GM18507 (cell line): Measurements from ENCODE around the gene EPHA10.
A peak's percentile ranks its signal among the peaks of the same experiment; 100 is the strongest.
"Not testable (repeated sequence)": the region's sequence is repeated elsewhere in the genome, so short reads cannot be mapped to it uniquely, and the experiment has no call there.

Experiments used
- DNase-seq: peaks from one replicate; pipeline ENCODE4 v3.0.0; 2011; ENCODE audit warnings: low read depth; ENCODE audit not compliant: insufficient read length; ENCODE audit errors: extremely low spot score
- FAIRE-seq: peaks from 2 replicates; lab custom pipeline; 2011; peaks lifted over from hg19 to GRCh38; lab: Jason Lieb, UNC

The EPHA10 gene

GRCh38 chr1:37685722-37686121 is 79.2 kb downstream of the EPHA10 start:
- no peak for FAIRE-seq

GRCh38 chr1:37684182-37684581 is 80.7 kb downstream of the EPHA10 start:
- DNase-seq, FAIRE-seq: not testable (repeated sequence)

More at GRCh38 chr1:37685722-37686121, 79.2 kb downstream of the EPHA10 start:
- no peak for DNase-seq

- FAIRE-seq (peak; percentile 88), DNase-seq (peak; percentile 46)
Observed at GRCh38 chr1:37682334-37682987, 82.5 kb downstream of the EPHA10 start.

- no peak for DNase-seq
- no peak for FAIRE-seq
Observed at GRCh38 chr1:37680933-37681332, 84.0 kb downstream of the EPHA10 start.

- DNase-seq = no peak
- FAIRE-seq = no peak
Observed at GRCh38 chr1:37677808-37678207, 87.1 kb downstream of the EPHA10 start.

GRCh38 chr1:37677143-37677439 is 87.8 kb downstream of the EPHA10 start:
- DNase-seq = no peak
- no peak for FAIRE-seq

GRCh38 chr1:37676281-37677142 is 88.4 kb downstream of the EPHA10 start:
- FAIRE-seq (peak; percentile 86), DNase-seq (no peak)

- FAIRE-seq (no peak), DNase-seq (no peak)
Observed at GRCh38 chr1:37673920-37674319, 91.0 kb downstream of the EPHA10 start.

- DNase-seq = no peak
- FAIRE-seq = no peak
Observed at GRCh38 chr1:37672136-37672870, 92.6 kb downstream of the EPHA10 start.

- no peak for FAIRE-seq
- no peak for DNase-seq
Observed at GRCh38 chr1:37671261-37671660, 93.7 kb downstream of the EPHA10 start.

GRCh38 chr1:37670133-37670532 is 94.8 kb downstream of the EPHA10 start:
- FAIRE-seq (no peak), DNase-seq (no peak)

GRCh38 chr1:37667023-37667671 is 97.8 kb downstream of the EPHA10 start:
- no peak for FAIRE-seq
- no peak for DNase-seq

- FAIRE-seq = no peak
- no peak for DNase-seq
Observed at GRCh38 chr1:37666241-37666867, 98.6 kb downstream of the EPHA10 start.
